ENCODE measurements around the gene CMSS1.

DNA sequence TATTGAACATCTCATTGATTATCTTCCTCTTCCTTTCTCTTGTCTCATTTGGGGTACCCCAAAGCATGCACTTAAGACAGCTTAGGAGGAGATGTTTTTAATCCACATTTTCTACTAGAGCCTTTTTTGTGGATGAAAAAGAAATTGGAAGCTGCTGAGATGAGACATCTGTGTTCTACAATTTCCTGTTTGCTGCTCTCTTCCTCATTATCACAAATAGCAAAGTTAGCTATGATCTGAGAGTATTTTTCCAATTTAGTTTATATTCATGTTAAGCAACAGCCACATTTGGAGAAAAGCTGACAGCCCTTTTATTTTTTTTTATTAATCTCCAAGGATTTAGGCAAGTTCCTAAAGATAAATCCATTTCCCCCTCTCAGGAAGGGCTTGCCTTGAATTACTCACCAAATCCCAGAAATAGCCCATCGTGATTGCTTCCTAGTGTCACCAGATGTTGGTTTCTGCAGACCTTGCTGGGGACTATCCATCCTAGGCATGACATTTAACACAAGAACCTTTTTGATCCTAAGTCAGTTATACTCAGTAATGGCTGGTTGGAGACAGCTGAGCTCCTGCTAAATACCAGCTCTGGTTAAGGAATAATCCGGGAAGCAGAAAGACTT, 367.4 kb downstream of the CMSS1 start:
- TF ChIP-seq, protein P1, sequence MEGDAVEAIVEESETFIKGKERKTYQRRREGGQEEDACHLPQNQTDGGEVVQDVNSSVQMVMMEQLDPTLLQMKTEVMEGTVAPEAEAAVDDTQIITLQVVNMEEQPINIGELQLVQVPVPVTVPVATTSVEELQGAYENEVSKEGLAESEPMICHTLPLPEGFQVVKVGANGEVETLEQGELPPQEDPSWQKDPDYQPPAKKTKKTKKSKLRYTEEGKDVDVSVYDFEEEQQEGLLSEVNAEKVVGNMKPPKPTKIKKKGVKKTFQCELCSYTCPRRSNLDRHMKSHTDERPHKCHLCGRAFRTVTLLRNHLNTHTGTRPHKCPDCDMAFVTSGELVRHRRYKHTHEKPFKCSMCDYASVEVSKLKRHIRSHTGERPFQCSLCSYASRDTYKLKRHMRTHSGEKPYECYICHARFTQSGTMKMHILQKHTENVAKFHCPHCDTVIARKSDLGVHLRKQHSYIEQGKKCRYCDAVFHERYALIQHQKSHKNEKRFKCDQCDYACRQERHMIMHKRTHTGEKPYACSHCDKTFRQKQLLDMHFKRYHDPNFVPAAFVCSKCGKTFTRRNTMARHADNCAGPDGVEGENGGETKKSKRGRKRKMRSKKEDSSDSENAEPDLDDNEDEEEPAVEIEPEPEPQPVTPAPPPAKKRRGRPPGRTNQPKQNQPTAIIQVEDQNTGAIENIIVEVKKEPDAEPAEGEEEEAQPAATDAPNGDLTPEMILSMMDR (IDR thresholded peaks at IDR 0.05) = no peak
- TF ChIP-seq POLR2A (IDR thresholded peaks at IDR 0.05) = no peak
